ENCODE results near the gene GNG7.
"Not testable (repeated sequence)": the region's sequence is repeated elsewhere in the genome, so short reads cannot be mapped to it uniquely, and the experiment has no call there.

The GNG7 gene

GRCh38 chr19:2716722-2717637 is 14.5 kb upstream of the GNG7 start:
- no peaks in the 10 kb centered on the region for H3K36me3 ChIP-seq (ENCODE audit: insufficient read depth, low read length)
- no peak overlapping the region for H3K9ac ChIP-seq (ENCODE audit: low read depth, low read length)
- peaks cover 11% of the 10 kb centered on the region for H3K4me1 ChIP-seq (ENCODE audit: control insufficient read depth, insufficient read depth, low read length)
- H3K4me2 ChIP-seq (ENCODE audit: low read length), result no peak overlapping the region
- H3K4me3 ChIP-seq (ENCODE audit: low read length), result no peak overlapping the region
- H3K27me3 ChIP-seq (ENCODE audit: control insufficient read depth, insufficient read depth, low read length), result no peaks in the 10 kb centered on the region
- peaks cover 9% of the 10 kb centered on the region for H3K9me3 ChIP-seq (replicated peaks; ENCODE audit: low read length)

GRCh38 chr19:2716275-2716650 is 13.8 kb upstream of the GNG7 start:
- H3K9me3 ChIP-seq (replicated peaks; ENCODE audit: low read length), result peaks cover 9% of the 10 kb centered on the region
- no peak overlapping the region for H3K4me2 ChIP-seq (ENCODE audit: low read length)
- no peaks in the 10 kb centered on the region for H3K36me3 ChIP-seq (ENCODE audit: insufficient read depth, low read length)
- no peaks in the 10 kb centered on the region for H3K27me3 ChIP-seq (ENCODE audit: control insufficient read depth, insufficient read depth, low read length)
- H3K4me1 ChIP-seq (ENCODE audit: control insufficient read depth, insufficient read depth, low read length), result peaks cover 11% of the 10 kb centered on the region
- no peak overlapping the region for H3K4me3 ChIP-seq (ENCODE audit: low read length)
- no peak overlapping the region for H3K9ac ChIP-seq (ENCODE audit: low read depth, low read length)

- no peak overlapping the region for H3K4me2 ChIP-seq (ENCODE audit: low read length)
- H3K36me3 ChIP-seq (ENCODE audit: insufficient read depth, low read length), result no peaks in the 10 kb centered on the region
- H3K4me3 ChIP-seq (ENCODE audit: low read length), result no peak overlapping the region
- no peak overlapping the region for H3K9ac ChIP-seq (ENCODE audit: low read depth, low read length)
- peaks cover 11% of the 10 kb centered on the region for H3K4me1 ChIP-seq (ENCODE audit: control insufficient read depth, insufficient read depth, low read length)
- peaks cover 9% of the 10 kb centered on the region for H3K9me3 ChIP-seq (replicated peaks; ENCODE audit: low read length)
- no peaks in the 10 kb centered on the region for H3K27me3 ChIP-seq (ENCODE audit: control insufficient read depth, insufficient read depth, low read length)
Measured at GRCh38 chr19:2715470-2716274, 13.2 kb upstream of the GNG7 start.

GRCh38 chr19:2714531-2715269 is 12.2 kb upstream of the GNG7 start:
- H3K9ac ChIP-seq (ENCODE audit: low read depth, low read length), result no peak overlapping the region
- H3K4me1 ChIP-seq (ENCODE audit: control insufficient read depth, insufficient read depth, low read length), result peaks cover 2% of the 10 kb centered on the region
- H3K9me3 ChIP-seq (replicated peaks; ENCODE audit: low read length), result peaks cover 9% of the 10 kb centered on the region
- H3K36me3 ChIP-seq (ENCODE audit: insufficient read depth, low read length), result no peaks in the 10 kb centered on the region
- H3K27me3 ChIP-seq (ENCODE audit: control insufficient read depth, insufficient read depth, low read length), result no peaks in the 10 kb centered on the region
- no peak overlapping the region for H3K4me2 ChIP-seq (ENCODE audit: low read length)
- no peak overlapping the region for H3K4me3 ChIP-seq (ENCODE audit: low read length)

- not testable (repeated sequence) for H3K27me3 ChIP-seq (ENCODE audit: control insufficient read depth, insufficient read depth, low read length); H3K4me3 ChIP-seq (ENCODE audit: low read length); H3K4me1 ChIP-seq (ENCODE audit: control insufficient read depth, insufficient read depth, low read length); H3K4me2 ChIP-seq (ENCODE audit: low read length); H3K36me3 ChIP-seq (ENCODE audit: insufficient read depth, low read length); H3K9ac ChIP-seq (ENCODE audit: low read depth, low read length); H3K9me3 ChIP-seq (replicated peaks; ENCODE audit: low read length)
Measured at GRCh38 chr19:2714102-2714501, 11.6 kb upstream of the GNG7 start.

GRCh38 chr19:2713170-2713569 is 10.7 kb upstream of the GNG7 start:
- H3K27me3 ChIP-seq (ENCODE audit: control insufficient read depth, insufficient read depth, low read length); H3K36me3 ChIP-seq (ENCODE audit: insufficient read depth, low read length); H3K4me3 ChIP-seq (ENCODE audit: low read length); H3K9ac ChIP-seq (ENCODE audit: low read depth, low read length); H3K9me3 ChIP-seq (replicated peaks; ENCODE audit: low read length); H3K4me1 ChIP-seq (ENCODE audit: control insufficient read depth, insufficient read depth, low read length); H3K4me2 ChIP-seq (ENCODE audit: low read length): not testable (repeated sequence)

GRCh38 chr19:2711875-2712205 is 9.3 kb upstream of the GNG7 start:
- H3K4me3 ChIP-seq (ENCODE audit: low read length), result no peak overlapping the region
- H3K9me3 ChIP-seq (replicated peaks; ENCODE audit: low read length), result peaks cover 9% of the 10 kb centered on the region
- H3K4me2 ChIP-seq (ENCODE audit: low read length), result no peak overlapping the region
- no peaks in the 10 kb centered on the region for H3K36me3 ChIP-seq (ENCODE audit: insufficient read depth, low read length)
- no peaks in the 10 kb centered on the region for H3K27me3 ChIP-seq (ENCODE audit: control insufficient read depth, insufficient read depth, low read length)
- H3K4me1 ChIP-seq (ENCODE audit: control insufficient read depth, insufficient read depth, low read length), result no peaks in the 10 kb centered on the region
- no peak overlapping the region for H3K9ac ChIP-seq (ENCODE audit: low read depth, low read length)

- H3K36me3 ChIP-seq (ENCODE audit: insufficient read depth, low read length), result no peaks in the 10 kb centered on the region
- H3K4me3 ChIP-seq (ENCODE audit: low read length), result no peak overlapping the region
- peaks cover 9% of the 10 kb centered on the region for H3K9me3 ChIP-seq (replicated peaks; ENCODE audit: low read length)
- H3K9ac ChIP-seq (ENCODE audit: low read depth, low read length), result no peak overlapping the region
- H3K4me2 ChIP-seq (ENCODE audit: low read length), result no peak overlapping the region
- no peaks in the 10 kb centered on the region for H3K27me3 ChIP-seq (ENCODE audit: control insufficient read depth, insufficient read depth, low read length)
- no peaks in the 10 kb centered on the region for H3K4me1 ChIP-seq (ENCODE audit: control insufficient read depth, insufficient read depth, low read length)
Measured at GRCh38 chr19:2711172-2711874, 8.8 kb upstream of the GNG7 start.

- no peak overlapping the region for H3K4me2 ChIP-seq (ENCODE audit: low read length)
- H3K9ac ChIP-seq (ENCODE audit: low read depth, low read length), result no peak overlapping the region
- peaks cover 22% of the 10 kb centered on the region for H3K27me3 ChIP-seq (ENCODE audit: control insufficient read depth, insufficient read depth, low read length)
- no peaks in the 10 kb centered on the region for H3K36me3 ChIP-seq (ENCODE audit: insufficient read depth, low read length)
- H3K9me3 ChIP-seq (replicated peaks; ENCODE audit: low read length), result no peaks in the 10 kb centered on the region
- H3K4me3 ChIP-seq (ENCODE audit: low read length), result no peak overlapping the region
- peaks cover 3% of the 10 kb centered on the region for H3K4me1 ChIP-seq (ENCODE audit: control insufficient read depth, insufficient read depth, low read length)
Measured at GRCh38 chr19:2706251-2706650, 3.8 kb upstream of the GNG7 start.

GRCh38 chr19:2703691-2704216 is 1.3 kb upstream of the GNG7 start:
- Histone ChIP-seq H3K9me3 (replicated peaks; ENCODE audit: low read length) (no peaks in the 10 kb centered on the region), H3K4me3 (ENCODE audit: low read length) (no peak overlapping the region), H3K27me3 (ENCODE audit: control insufficient read depth, insufficient read depth, low read length) (peaks cover 43% of the 10 kb centered on the region), H3K4me2 (ENCODE audit: low read length) (no peak overlapping the region), H3K4me1 (ENCODE audit: control insufficient read depth, insufficient read depth, low read length) (peaks cover 3% of the 10 kb centered on the region), H3K36me3 (ENCODE audit: insufficient read depth, low read length) (no peaks in the 10 kb centered on the region), H3K9ac (ENCODE audit: low read depth, low read length) (no peak overlapping the region)

GRCh38 chr19:2703077-2703437 is 563 bp upstream of the GNG7 start:
- no peak overlapping the region for H3K9ac ChIP-seq (ENCODE audit: low read depth, low read length)
- no peaks in the 10 kb centered on the region for H3K9me3 ChIP-seq (replicated peaks; ENCODE audit: low read length)
- peak overlapping the region; percentile 46 for H3K4me3 ChIP-seq (ENCODE audit: low read length)
- peaks cover 47% of the 10 kb centered on the region for H3K27me3 ChIP-seq (ENCODE audit: control insufficient read depth, insufficient read depth, low read length)
- peak overlapping the region; percentile 59 for H3K4me2 ChIP-seq (ENCODE audit: low read length)
- H3K4me1 ChIP-seq (ENCODE audit: control insufficient read depth, insufficient read depth, low read length), result peaks cover 3% of the 10 kb centered on the region
- H3K36me3 ChIP-seq (ENCODE audit: insufficient read depth, low read length), result no peaks in the 10 kb centered on the region
